GM21390 (cell line): ENCODE measurements around the gene HOXB4.

Source experiments
- ATAC-seq: cut with Tn5 transposase; IDR thresholded peaks from one replicate; pipeline ENCODE4 v1.9.1; 2021; ENCODE audit not compliant: unreplicated experiment

The HOXB4 gene

DNA sequence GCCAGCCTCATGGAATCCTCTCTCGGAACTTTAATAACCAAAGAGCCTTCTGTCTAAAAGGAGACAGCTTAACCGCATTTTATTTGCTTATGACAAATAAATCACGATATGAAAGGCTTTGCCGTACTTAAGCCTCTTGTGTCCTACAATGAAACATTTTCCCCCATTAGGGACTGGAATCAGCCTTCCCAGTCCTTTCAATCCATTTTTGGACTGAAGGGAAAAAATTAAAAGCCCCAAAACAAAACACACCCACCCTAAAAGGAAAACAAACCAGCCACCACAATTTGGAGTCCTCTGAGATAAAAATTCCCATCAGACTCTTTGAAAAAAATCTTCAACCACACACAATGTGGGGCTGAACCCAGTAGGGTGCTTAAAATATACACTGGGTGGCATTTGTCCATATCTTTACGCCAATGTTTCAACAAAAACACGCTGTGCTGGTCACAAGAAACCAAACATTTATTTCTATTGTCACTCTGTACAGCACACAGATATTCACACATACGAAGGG is 3.0 kb downstream of the HOXB4 start:
- no peak for ATAC-seq

GRCh38 chr17:48574505-48575065 is 3.6 kb downstream of the HOXB4 start:
- ATAC-seq, result no peak

DNA sequence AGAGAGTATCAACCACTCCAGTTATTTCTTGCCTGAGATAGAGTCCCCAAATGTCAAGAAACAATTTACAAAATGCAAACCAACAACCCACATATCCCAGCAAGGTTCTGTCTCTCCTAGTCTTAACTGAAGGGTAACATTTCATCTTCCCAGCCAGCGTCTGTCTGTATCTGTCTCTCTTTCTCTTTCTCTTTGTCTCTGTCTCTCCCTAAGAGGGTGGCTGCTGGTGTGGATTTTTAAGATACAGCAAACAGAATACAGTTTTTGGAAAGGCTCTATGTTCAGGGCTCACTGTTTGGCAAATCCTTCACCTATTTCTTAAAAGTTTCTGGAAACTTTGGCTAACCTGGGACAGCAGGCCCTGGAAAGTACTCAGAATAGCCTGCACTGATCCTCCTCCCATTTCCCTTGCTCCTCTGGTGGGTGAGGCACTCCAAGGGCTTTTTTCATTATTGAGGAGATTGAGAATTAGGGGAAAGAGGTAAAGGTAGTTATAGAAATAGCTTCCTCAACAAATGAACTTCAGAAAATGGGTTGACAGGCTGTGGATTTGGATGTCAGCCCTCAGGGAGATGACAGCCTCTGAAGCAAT is 6.2 kb downstream of the HOXB4 start:
- ATAC-seq, result no peak

GRCh38 chr17:48571024-48571818 is 6.9 kb downstream of the HOXB4 start:
- no peak for ATAC-seq

GRCh38 chr17:48570325-48571023 is 7.7 kb downstream of the HOXB4 start:
- no peak for ATAC-seq

DNA sequence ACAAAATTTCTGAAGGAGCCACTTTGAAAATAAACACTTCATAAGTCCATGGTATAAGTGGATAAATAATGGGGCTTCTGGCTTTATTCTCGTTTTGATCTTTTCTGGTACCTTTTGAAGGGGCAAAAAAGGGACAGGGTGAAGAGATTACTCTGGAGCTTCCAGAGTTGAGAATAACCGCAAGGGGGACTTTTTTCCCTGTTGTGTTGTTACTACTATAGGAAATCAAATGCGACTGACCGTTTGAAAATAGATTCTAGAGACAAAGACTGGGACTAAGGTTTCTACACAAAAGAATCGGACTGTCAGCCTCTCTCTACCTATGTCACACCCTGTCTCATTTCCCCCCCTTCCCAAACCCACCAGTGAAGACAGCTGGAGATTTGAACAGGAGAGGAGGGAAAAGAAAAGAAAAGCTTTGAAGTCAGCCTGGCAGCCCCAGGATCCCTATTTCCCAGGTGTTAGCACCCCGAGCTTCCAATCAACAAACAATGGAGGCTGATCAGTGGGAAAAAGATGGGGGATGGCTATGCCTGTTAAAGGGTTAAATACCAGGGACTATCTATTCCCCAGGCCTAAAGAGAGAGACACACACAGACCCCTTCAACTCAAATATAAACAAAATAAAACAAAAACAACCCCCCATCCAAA is 8.4 kb downstream of the HOXB4 start:
- ATAC-seq, result no peak

- no peak for ATAC-seq
Observed at GRCh38 chr17:48569240-48569582, 8.9 kb downstream of the HOXB4 start.

DNA sequence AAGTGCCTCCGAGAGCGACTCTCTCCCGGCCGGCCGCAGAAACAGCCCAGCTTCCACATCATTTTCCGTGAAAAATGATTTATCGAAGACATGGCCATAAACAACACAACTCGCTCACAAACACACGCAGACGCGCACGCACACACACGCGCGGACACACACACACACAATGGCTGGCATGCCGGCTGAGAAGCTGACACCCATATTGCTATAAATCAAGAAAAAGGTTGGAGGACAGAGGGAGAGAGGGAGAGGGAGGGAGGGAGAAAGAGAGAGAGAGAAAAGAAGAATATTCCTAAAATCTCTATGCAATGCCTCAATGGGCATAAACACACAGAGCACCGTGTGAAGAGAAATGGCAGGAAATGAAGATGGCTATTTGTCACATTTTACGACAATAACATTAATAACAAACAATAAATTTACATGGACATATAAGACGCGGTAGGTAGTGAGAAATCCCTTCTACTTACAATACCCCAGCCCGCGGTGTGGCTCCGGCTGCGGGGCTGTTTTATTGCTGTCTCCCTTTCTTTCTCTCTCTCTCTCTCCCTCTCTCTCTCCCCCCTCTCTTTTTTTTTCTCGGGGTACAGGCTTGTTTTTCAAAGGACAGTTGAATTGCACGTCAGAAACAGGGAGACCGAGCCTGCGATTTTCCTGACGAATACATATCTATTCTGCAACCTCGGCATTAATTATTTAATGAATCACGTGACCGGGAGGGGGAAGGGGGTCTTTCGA is 9.5 kb downstream of the HOXB4 start:
- no peak for ATAC-seq

DNA sequence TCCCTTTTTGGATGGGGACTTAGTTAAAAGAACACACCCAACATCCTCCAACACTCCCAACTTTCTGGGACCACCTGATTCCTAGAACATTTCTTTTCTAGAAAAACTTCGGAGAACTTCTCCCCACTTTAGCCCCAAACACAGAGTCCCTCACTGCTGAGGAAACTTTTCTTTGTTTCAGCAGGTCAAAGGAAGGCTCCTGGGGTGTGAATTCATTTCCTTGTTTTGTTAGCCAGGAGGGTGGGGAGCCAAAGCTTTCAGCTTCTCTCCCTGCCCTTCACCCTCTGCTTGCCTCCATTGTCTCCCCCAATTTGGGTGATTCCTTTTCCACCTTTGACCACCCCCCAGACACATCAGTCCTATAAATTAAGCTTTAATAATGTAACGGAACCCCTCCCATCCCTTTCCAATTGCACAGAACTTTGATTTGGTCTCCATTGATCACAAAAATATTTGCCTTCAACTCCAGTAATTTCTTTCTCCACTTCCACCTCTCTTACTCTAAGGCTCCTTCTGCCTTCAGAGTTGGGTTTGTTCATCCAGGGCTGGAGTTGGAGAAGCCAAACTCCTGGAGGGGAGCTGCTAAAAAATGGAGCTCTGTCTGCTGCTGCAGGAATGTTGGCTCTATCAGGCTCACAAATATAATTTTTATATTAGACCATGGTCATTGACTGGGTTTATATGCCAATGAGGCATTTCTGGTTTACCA is 10.3 kb downstream of the HOXB4 start:
- no peak for ATAC-seq

GRCh38 chr17:48567209-48567608 is 10.9 kb downstream of the HOXB4 start:
- no peak for ATAC-seq

- ATAC-seq, result no peak
Observed at GRCh38 chr17:48566717-48567116, 11.4 kb downstream of the HOXB4 start.

GRCh38 chr17:48565925-48566710 is 12.0 kb downstream of the HOXB4 start:
- ATAC-seq, result no peak

DNA sequence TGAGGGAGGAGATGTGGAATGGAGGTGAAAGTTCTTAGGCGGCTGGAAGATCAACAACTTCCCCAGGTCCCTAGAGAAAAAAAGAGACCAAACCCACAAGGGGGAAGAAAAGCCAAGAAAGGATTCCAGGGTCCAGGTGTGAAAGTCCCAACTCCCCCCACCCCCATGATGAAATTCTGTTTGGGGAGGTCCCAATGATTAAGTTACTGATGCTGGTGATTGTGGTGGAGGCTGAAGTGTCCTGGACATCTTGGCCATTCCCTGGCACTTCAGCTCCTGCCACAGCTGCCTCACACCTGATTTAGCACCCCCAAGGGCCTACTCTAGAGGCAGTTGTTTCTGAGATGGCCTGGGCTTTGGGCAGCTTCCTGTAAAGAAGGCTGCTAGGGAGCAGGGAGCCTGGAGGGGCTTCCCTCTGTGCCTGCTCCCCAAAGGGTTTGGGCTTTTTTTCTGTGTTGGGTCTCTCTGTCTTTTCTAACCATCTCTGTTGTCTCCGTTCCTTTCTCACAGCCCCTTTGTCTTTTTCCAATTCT is 13.1 kb downstream of the HOXB4 start:
- ATAC-seq, result no peak

GRCh38 chr17:48564188-48565021 is 13.7 kb downstream of the HOXB4 start:
- no peak for ATAC-seq

DNA sequence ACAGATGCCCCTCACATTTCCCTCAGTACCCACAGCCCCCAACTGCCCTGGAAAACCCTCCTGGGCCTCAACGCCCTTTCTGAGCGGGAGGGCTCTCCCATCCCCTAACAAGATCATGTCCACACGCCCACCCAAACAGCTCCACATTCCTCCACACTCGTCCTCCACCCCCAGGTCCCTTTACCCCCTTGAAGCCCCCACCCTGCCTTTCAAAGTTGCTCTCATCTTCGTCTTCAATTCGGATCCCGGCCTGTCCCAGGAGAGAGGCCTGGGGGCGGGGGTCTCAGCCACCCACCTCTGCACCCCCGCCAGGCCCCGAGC is 14.3 kb downstream of the HOXB4 start:
- ATAC-seq, result no peak

DNA sequence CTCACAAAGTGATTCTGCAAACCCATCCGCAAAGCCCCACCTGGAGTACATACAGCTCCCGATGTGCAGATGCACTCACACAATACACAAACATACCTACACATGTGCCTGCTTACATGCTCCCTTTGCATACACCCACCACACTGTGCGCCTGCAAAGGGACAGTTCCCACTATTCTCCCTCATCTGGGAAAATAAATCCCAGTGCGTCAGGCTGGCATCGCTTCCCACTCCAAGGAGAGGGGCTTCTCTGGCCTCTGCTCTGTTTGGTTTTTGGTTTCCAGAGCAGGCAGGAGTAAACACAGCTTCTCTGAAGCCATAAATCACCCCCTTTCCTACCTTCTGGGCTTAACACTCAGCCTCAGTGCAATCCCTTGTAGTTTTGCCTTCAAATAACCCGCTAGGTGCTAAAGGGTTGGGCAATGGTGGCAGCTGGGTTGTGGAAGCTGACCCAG is 14.7 kb downstream of the HOXB4 start:
- ATAC-seq, result no peak

GRCh38 chr17:48562934-48563333 is 15.2 kb downstream of the HOXB4 start:
- ATAC-seq, result no peak
